Transverse colon (tissue), 4 donors: ENCODE results near the gene RNF187.
"Not testable (repeated sequence)": the region's sequence is repeated elsewhere in the genome, so short reads cannot be mapped to it uniquely, and the experiment has no call there.

Source experiments
- CTCF ChIP-seq, 5 experiments: fragments of 200-600 bp in 3 of 5; fragments of 450-650 bp in 2 of 5; sonication (generic) in 3 of 5; IDR thresholded peaks; 1 replicate in 2 of 5; 2 replicates in 3 of 5; pipeline ENCODE4 v1.5.1; 2016 to 2017; ENCODE audit warnings: antibody characterized with exemption in 5 of 5, inconsistent platforms in 3 of 5, mild to moderate bottlenecking in 2 of 5, moderate library complexity in 1 of 5
- POLR2A ChIP-seq: fragments of 450-650 bp; IDR thresholded peaks from one replicate; pipeline ENCODE4 v1.6.1; 2016; ENCODE audit warnings: antibody characterized with exemption, mild to moderate bottlenecking, moderate library complexity
- POLR2AphosphoS5 ChIP-seq, 3 donors: sonication (generic); formaldehyde crosslinking; IDR thresholded peaks; one replicate each; pipeline ENCODE4 v1.6.1; 2016; ENCODE audit warnings: antibody characterized with exemption in 3 of 3

- TF ChIP-seq POLR2AphosphoS5 (IDR thresholded peaks at IDR 0.05); CTCF (IDR thresholded peaks at IDR 0.05); POLR2A: not testable (repeated sequence)
Measured at GRCh38 chr1:228505944-228506343, 18.8 kb downstream of the RNF187 start.
